Measurements from ENCODE around the gene VAV2.

DNA sequence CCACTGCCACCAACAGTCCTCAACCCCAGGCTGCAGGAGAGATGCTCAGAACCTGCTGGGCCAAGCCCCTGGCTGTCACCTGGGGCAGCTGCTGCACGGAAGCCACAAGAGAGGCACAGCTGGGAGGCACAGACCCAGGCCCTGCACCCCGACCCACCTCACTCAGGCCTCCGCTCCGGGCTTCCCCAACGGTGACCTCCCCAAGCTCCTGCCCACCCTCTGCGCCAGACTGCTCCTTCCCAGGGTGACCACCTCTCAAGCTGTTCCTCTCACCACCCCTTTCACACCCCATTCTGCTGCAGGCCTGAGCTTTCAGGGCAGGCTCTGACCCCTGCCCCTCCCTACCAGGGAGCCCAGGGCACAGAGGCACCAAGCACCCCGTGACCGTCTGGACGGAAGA is 33.0 kb downstream of the VAV2 start:
- TF ChIP-seq, protein P1, sequence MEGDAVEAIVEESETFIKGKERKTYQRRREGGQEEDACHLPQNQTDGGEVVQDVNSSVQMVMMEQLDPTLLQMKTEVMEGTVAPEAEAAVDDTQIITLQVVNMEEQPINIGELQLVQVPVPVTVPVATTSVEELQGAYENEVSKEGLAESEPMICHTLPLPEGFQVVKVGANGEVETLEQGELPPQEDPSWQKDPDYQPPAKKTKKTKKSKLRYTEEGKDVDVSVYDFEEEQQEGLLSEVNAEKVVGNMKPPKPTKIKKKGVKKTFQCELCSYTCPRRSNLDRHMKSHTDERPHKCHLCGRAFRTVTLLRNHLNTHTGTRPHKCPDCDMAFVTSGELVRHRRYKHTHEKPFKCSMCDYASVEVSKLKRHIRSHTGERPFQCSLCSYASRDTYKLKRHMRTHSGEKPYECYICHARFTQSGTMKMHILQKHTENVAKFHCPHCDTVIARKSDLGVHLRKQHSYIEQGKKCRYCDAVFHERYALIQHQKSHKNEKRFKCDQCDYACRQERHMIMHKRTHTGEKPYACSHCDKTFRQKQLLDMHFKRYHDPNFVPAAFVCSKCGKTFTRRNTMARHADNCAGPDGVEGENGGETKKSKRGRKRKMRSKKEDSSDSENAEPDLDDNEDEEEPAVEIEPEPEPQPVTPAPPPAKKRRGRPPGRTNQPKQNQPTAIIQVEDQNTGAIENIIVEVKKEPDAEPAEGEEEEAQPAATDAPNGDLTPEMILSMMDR (IDR thresholded peaks at IDR 0.05) = no peak
- TF ChIP-seq POLR2AphosphoS5 (IDR thresholded peaks at IDR 0.05; ENCODE audit: low read depth, low read length) (no peak), FOXM1 (IDR thresholded peaks at IDR 0.05; ENCODE audit: low read depth) (no peak), EP300 (IDR thresholded peaks at IDR 0.05; ENCODE audit: borderline replicate concordance in 1 of 2, low read depth in 1 of 2, low read length in 1 of 2) (no peak)
- TF ChIP-seq, protein P2, sequence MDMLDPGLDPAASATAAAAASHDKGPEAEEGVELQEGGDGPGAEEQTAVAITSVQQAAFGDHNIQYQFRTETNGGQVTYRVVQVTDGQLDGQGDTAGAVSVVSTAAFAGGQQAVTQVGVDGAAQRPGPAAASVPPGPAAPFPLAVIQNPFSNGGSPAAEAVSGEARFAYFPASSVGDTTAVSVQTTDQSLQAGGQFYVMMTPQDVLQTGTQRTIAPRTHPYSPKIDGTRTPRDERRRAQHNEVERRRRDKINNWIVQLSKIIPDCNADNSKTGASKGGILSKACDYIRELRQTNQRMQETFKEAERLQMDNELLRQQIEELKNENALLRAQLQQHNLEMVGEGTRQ (IDR thresholded peaks at IDR 0.05; ENCODE audit: borderline replicate concordance, low read depth, low read length) = no peak

Measured in SK-N-SH (cell line).